HepG2 (cell line): ENCODE measurements around the gene AKAP8L. TPM values are rescaled to one million over a fixed set of nuclear protein-coding genes. Genes with fewer than 3 reads are reported as not detected.

Source experiments
- ATAC-seq: fragments of 200-7000 bp; cut with Tn5 transposase; 3 replicates; pipeline ENCODE4 v1.9.1; 2020; ENCODE audit warnings: mild to moderate bottlenecking, moderate library complexity
- BruUV-seq: library from RNA; stranded (reverse); fragments of 400-500 nt; replicated peaks from 2 replicates; lab custom pipeline; 2021; lab: Mats Ljungman, UMichigan
- CTCF ChIA-PET: fragments of 300-600 bp; formaldehyde crosslinking; extraction: SDS; loops from one replicate; lab custom pipeline; 2021; ENCODE audit warnings: low total read pairs, inconsistent platforms, low intra/inter-chr PET ratio; lab: Yijun Ruan, JAX
- POLR2A ChIA-PET: fragments of 350-600 bp; sonication (Branson Sonifier 250); formaldehyde crosslinking; loops from one replicate; lab custom pipeline; 2020; ENCODE audit warnings: antibody characterized with exemption, inconsistent platforms; lab: Yijun Ruan, JAX
- DNase-seq: peaks from one replicate; pipeline ENCODE4 v3.0.0-alpha.2; 2015; ENCODE audit warnings: low spot score
- FAIRE-seq: peaks from 3 replicates; lab custom pipeline; 2011; peaks lifted over from hg19 to GRCh38; lab: Jason Lieb, UNC
- H2AFZ ChIP-seq: one replicate; pipeline ENCODE4 v1.6.1; 2011; ENCODE audit warnings: low read length, inconsistent platforms
- H3K27ac ChIP-seq: fragments of 300-600 bp; 3 replicates; pipeline ENCODE4 v1.8.0; 2011; ENCODE audit warnings: mixed run types, mild to moderate bottlenecking, mixed read lengths, low read length, inconsistent platforms; ENCODE audit not compliant: insufficient read depth; ENCODE audit errors: extremely low read length
- H3K27me3 ChIP-seq, 2 experiments: fragments of 200-600 bp in 1 of 2; 2 replicates in 1 of 2; 3 replicates in 1 of 2; pipeline versions ENCODE4 v1.6.0 to v1.8.0; 2011; ENCODE audit warnings: low read length in 2 of 2, mild to moderate bottlenecking in 2 of 2, moderate library complexity in 2 of 2, inconsistent platforms in 1 of 2; ENCODE audit not compliant: insufficient read depth in 2 of 2, control insufficient read depth in 1 of 2
- H3K36me3 ChIP-seq, 2 experiments: fragments of 200-600 bp in 1 of 2; replicated peaks in 1 of 2; 2 replicates in 1 of 2; 3 replicates in 1 of 2; pipeline versions ENCODE4 v1.5.1 to v1.8.0; 2011; ENCODE audit warnings: low read length in 2 of 2, inconsistent platforms in 1 of 2; ENCODE audit not compliant: insufficient read depth in 2 of 2, control insufficient read depth in 1 of 2
- H3K4me1 ChIP-seq: 2 replicates; pipeline ENCODE4 v1.5.1; 2012; ENCODE audit warnings: low read length, inconsistent platforms; ENCODE audit not compliant: insufficient read depth
- H3K4me2 ChIP-seq: 2 replicates; pipeline ENCODE4 v1.6.0; 2011; ENCODE audit warnings: low read depth, low read length, inconsistent platforms
- H3K4me3 ChIP-seq, 3 experiments: fragments of 200-600 bp in 1 of 3; sonication (generic), shearing (Covaris generic) in 1 of 3; replicated peaks in 1 of 3; 2 replicates each; pipeline ENCODE4 v1.5.1; 2011 to 2016; ENCODE audit warnings: low read length in 3 of 3, inconsistent platforms in 2 of 3, low read depth in 2 of 3, mild to moderate bottlenecking in 2 of 3, control low read depth in 1 of 3, mixed read lengths in 1 of 3; ENCODE audit not compliant: insufficient read depth in 1 of 3
- H3K79me2 ChIP-seq: one replicate; pipeline ENCODE4 v1.6.1; 2011; ENCODE audit warnings: low read length, inconsistent platforms; ENCODE audit not compliant: insufficient read depth
- H3K9ac ChIP-seq: 2 replicates; pipeline ENCODE4 v1.6.0; 2011; ENCODE audit warnings: mild to moderate bottlenecking, low read depth, low read length, inconsistent platforms; ENCODE audit not compliant: insufficient read depth
- H3K9me3 ChIP-seq: 2 replicates; pipeline ENCODE4 v1.5.1; 2012; ENCODE audit warnings: mild to moderate bottlenecking, low read length
- H4K20me1 ChIP-seq: 2 replicates; pipeline ENCODE4 v1.6.0; 2011; ENCODE audit warnings: inconsistent platforms, mild to moderate bottlenecking, low read length, moderate library complexity; ENCODE audit not compliant: insufficient read depth
- CBX5 ChIP-seq: sonication (generic); formaldehyde crosslinking; IDR thresholded peaks from 2 replicates; pipeline ENCODE4 v1.4.0; 2020; ENCODE audit warnings: missing genetic modification reagents, borderline replicate concordance
- DNMT1 ChIP-seq: sonication (generic); formaldehyde crosslinking; IDR thresholded peaks from 2 replicates; pipeline ENCODE4 v1.5.1; 2020; ENCODE audit warnings: mild to moderate bottlenecking, missing genetic modification reagents
- HNRNPL ChIP-seq: fragments of 200-400 bp; formaldehyde crosslinking; IDR thresholded peaks from 2 replicates; pipeline ENCODE4 v1.6.1; 2017; ENCODE audit warnings: mild to moderate bottlenecking, low read depth, low read length
- HNRNPLL ChIP-seq: fragments of 200-400 bp; formaldehyde crosslinking; IDR thresholded peaks from 2 replicates; pipeline ENCODE4 v1.6.1; 2017; ENCODE audit warnings: mild to moderate bottlenecking, low read depth, low read length; ENCODE audit not compliant: poor library complexity, severe bottlenecking
- KDM1A ChIP-seq: IDR thresholded peaks from 2 replicates; pipeline ENCODE4 v1.6.1; 2016; ENCODE audit warnings: missing compliant biosample characterization
- NKX3-1 ChIP-seq: sonication (generic); formaldehyde crosslinking; IDR thresholded peaks from 2 replicates; pipeline ENCODE4 v1.5.0; 2020; ENCODE audit warnings: missing genetic modification reagents
- RBM22 ChIP-seq: fragments of 200-400 bp; formaldehyde crosslinking; optimal IDR thresholded peaks from 2 replicates; pipeline ENCODE3; 2017; ENCODE audit warnings: mild to moderate bottlenecking, low read length, moderate library complexity
- TAF15 ChIP-seq: fragments of 200-400 bp; formaldehyde crosslinking; IDR thresholded peaks from one replicate; pipeline ENCODE4 v1.6.1; 2018; ENCODE audit warnings: mild to moderate bottlenecking, low read depth, low read length; ENCODE audit not compliant: poor library complexity, severe bottlenecking
- ZFP41 ChIP-seq: sonication (generic); formaldehyde crosslinking; IDR thresholded peaks from 2 replicates; pipeline ENCODE4 v1.4.0; 2020; ENCODE audit warnings: mild to moderate bottlenecking, missing genetic modification reagents, borderline replicate concordance
- ZNF788 ChIP-seq: sonication (generic); formaldehyde crosslinking; IDR thresholded peaks from 2 replicates; pipeline ENCODE4 v1.5.0; 2020; ENCODE audit warnings: mild to moderate bottlenecking, missing genetic modification reagents, borderline replicate concordance
- WGBS: methylation state at CpG from one replicate; pipeline ENCODE4 v1.1.6; 2017; ENCODE audit warnings: low lambda C conversion rate; 5-methylcytosine and 5-hydroxymethylcytosine counted together
- in situ Hi-C: cut with HindIII; loops from 2 replicates; pipeline ENCODE4 v1.10.0; 2017; ENCODE audit warnings: low pct_unique_long_range_greater_than_20kb; ENCODE audit not compliant: extremely low pct_ligation_motif_present
- intact Hi-C: fragments of 100-400 bp; cut with micrococcal nuclease; formaldehyde crosslinking; loops from one replicate; pipeline ENCODE4 v1.10.0; 2022; ENCODE audit not compliant: unreplicated experiment
- polyA plus RNA-seq, 8 experiments: library from polyadenylated mRNA; depleted of rRNA in 3 of 8; stranded (reverse) in 7 of 8; unstranded in 1 of 8; fragments of >200 nt; fragmentation: Illumina TruSeq in 4 of 8; extraction: Trizol in 4 of 8; gene quantifications; 2 replicates each; pipeline versions ENCODE4 v1.2.1 to v1.2.3, GENCODE V29; 2011 to 2016; ENCODE audit warnings: low read depth in 4 of 8, missing spikeins in 1 of 8, mixed read lengths in 1 of 8; ENCODE audit not compliant: insufficient read depth in 1 of 8
- total RNA-seq, 5 experiments: library from RNA; depleted of rRNA; stranded (reverse); fragments of >200 nt; fragmentation: Illumina TruSeq; extraction: Trizol; gene quantifications; 2 replicates each; pipeline ENCODE4 v1.2.3, GENCODE V29; 2016; ENCODE audit warnings: low read depth in 1 of 5
- TF ChIP-seq, protein P1 (sequence below): sonication (generic); formaldehyde crosslinking; IDR thresholded peaks from 2 replicates; pipeline ENCODE4 v1.5.1; 2020; ENCODE audit warnings: mild to moderate bottlenecking, missing genetic modification reagents
- TF ChIP-seq, protein P2 (sequence below): sonication (generic); formaldehyde crosslinking; IDR thresholded peaks from 2 replicates; pipeline ENCODE4 v1.4.0; 2020; ENCODE audit warnings: mild to moderate bottlenecking, missing genetic modification reagents

AKAP8L gene
- total and polyA plus RNA-seq, 2 of the 13 experiments (the other 11 are each of a cell fraction or from before 2014, with no cell fraction given), result 48.2 to 49.6 TPM

DNA sequence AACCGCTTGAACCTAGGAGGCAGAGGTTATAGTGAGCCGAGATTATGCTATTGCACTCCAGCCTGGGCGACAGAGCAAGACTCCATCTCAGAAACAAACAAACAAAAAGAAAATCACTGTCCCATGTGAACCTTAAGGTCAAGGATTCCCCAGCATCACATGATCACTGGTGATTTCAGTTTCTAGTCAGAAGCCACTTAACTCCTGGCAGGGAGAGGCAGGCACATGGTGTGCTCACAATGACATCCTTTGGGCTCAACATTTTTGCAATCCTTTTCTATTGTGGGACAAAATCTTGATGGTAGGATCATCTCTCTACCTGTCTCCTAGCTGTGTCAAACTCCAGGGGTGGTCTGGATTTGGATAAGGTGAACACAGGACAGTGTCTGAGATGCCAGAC lies 51.3 kb downstream of the AKAP8L start:
- H2AFZ ChIP-seq, result no peak overlapping the region
- CTCF ChIA-PET, result no interaction called here
- BruUV-seq, result no TSS peak
- intact Hi-C loops (no loop called here), in situ Hi-C loops (no loop called here)
- TF ChIP-seq, protein P1, sequence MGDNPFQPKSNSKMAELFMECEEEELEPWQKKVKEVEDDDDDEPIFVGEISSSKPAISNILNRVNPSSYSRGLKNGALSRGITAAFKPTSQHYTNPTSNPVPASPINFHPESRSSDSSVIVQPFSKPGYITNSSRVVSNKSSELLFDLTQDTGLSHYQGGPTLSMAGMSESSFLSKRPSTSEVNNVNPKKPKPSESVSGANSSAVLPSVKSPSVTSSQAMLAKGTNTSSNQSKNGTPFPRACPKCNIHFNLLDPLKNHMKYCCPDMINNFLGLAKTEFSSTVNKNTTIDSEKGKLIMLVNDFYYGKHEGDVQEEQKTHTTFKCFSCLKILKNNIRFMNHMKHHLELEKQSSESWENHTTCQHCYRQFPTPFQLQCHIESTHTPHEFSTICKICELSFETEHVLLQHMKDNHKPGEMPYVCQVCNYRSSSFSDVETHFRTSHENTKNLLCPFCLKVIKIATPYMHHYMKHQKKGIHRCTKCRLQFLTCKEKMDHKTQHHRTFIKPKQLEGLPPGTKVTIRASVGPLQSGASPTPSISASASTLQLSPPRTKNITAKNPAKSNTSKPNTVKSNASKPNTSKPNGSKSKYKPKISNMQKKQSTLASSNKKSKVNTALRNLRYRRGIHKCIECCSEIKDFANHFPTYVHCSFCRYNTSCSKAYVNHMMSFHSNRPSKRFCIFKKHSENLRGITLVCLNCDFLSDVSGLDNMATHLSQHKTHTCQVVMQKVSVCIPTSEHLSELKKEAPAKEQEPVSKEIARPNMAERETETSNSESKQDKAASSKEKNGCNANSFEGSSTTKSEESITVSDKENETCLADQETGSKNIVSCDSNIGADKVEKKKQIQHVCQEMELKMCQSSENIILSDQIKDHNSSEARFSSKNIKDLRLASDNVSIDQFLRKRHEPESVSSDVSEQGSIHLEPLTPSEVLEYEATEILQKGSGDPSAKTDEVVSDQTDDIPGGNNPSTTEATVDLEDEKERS (CRISPR knock-in tag), result no peak
- TF ChIP-seq RBM22, result no peak
- TF ChIP-seq, protein P2, sequence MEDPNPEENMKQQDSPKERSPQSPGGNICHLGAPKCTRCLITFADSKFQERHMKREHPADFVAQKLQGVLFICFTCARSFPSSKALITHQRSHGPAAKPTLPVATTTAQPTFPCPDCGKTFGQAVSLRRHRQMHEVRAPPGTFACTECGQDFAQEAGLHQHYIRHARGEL (CRISPR knock-in tag), result no peak
- TF ChIP-seq NKX3-1, result no peak
- TF ChIP-seq HNRNPL, result no peak
- no peak for TF ChIP-seq CBX5 (CRISPR knock-in tag)
- TF ChIP-seq ZFP41 (CRISPR knock-in tag), result no peak
- TF ChIP-seq DNMT1 (CRISPR knock-in tag), result no peak
- no peak for TF ChIP-seq KDM1A (CRISPR knock-in tag)
- TF ChIP-seq ZNF788, result no peak
- no peak for TF ChIP-seq TAF15
- no peak for TF ChIP-seq HNRNPLL
- H3K27me3 ChIP-seq, result no peaks in the 10 kb centered on the region
- no peak for FAIRE-seq
- DNase-seq, result no peak
- no peak overlapping the region for H3K4me2 ChIP-seq
- no peak for ATAC-seq
- H3K36me3 ChIP-seq, result peaks cover 29 to 64% of the 10 kb centered on the region in 2 experiments
- H4K20me1 ChIP-seq, result no peaks in the 10 kb centered on the region
- no peak overlapping the region for H3K4me3 ChIP-seq
- H3K79me2 ChIP-seq, result no peaks in the 10 kb centered on the region
- H3K27ac ChIP-seq, result no peak overlapping the region
- no peak overlapping the region for H3K9ac ChIP-seq
- H3K9me3 ChIP-seq, result no peaks in the 10 kb centered on the region
- POLR2A ChIA-PET, result interaction anchor here (2.3 kb wide), 1 partner anchor 12 kb away, joined by 8 read pairs; the partner anchor contains the start of gene AKAP8
- no peaks in the 10 kb centered on the region for H3K4me1 ChIP-seq
- 97% methylated on average over 3 of the region's 3 CpGs for WGBS
